Mesendoderm (in vitro differentiated cells): Measurements from ENCODE around the gene CNGB1.

Source experiments
- DNase-seq: peaks from one replicate; pipeline ENCODE4 v3.0.0; 2013
- H2AK5ac ChIP-seq: 2 replicates; pipeline ENCODE4 v1.6.1; 2013; ENCODE audit warnings: low read length, inconsistent platforms
- H2BK120ac ChIP-seq: 2 replicates; pipeline ENCODE4 v1.6.1; 2013; ENCODE audit warnings: low read depth, mild to moderate bottlenecking, low read length, moderate library complexity, mixed read lengths
- H2BK15ac ChIP-seq: replicated peaks from 2 replicates; pipeline ENCODE4 v1.6.1; 2013; ENCODE audit warnings: low read depth, mild to moderate bottlenecking, moderate library complexity
- H2BK5ac ChIP-seq: 2 replicates; pipeline ENCODE4 v1.6.1; 2013; ENCODE audit warnings: low read length, inconsistent platforms
- H3K18ac ChIP-seq: 2 replicates; pipeline ENCODE4 v1.6.1; 2013; ENCODE audit warnings: mild to moderate bottlenecking, low read length, mixed read lengths
- H3K23ac ChIP-seq: one replicate; pipeline ENCODE4 v1.6.1; 2013; ENCODE audit warnings: low read length
- H3K27ac ChIP-seq: 2 replicates; pipeline ENCODE4 v1.5.1; 2013; ENCODE audit warnings: low read depth, mild to moderate bottlenecking, inconsistent platforms, low read length, moderate library complexity
- H3K27me3 ChIP-seq: 2 replicates; pipeline ENCODE4 v1.6.1; 2013; ENCODE audit warnings: low read length, control low read depth, mild to moderate bottlenecking, inconsistent platforms; ENCODE audit not compliant: insufficient read depth, poor library complexity
- H3K36me3 ChIP-seq: 2 replicates; pipeline ENCODE4 v1.6.1; 2013; ENCODE audit warnings: low read length, inconsistent platforms; ENCODE audit not compliant: control insufficient read depth, insufficient read depth
- H3K4ac ChIP-seq: one replicate; pipeline ENCODE4 v1.6.1; 2013; ENCODE audit warnings: low read depth, mild to moderate bottlenecking, low read length, moderate library complexity
- H3K4me1 ChIP-seq: 2 replicates; pipeline ENCODE4 v1.6.1; 2013; ENCODE audit warnings: low read depth, low read length, inconsistent platforms; ENCODE audit not compliant: control insufficient read depth
- H3K4me2 ChIP-seq: 2 replicates; pipeline ENCODE4 v1.6.1; 2013; ENCODE audit warnings: low read length
- H3K4me3 ChIP-seq: 2 replicates; pipeline ENCODE4 v1.5.1; 2013; ENCODE audit warnings: mild to moderate bottlenecking, low read length
- H3K56ac ChIP-seq: one replicate; pipeline ENCODE4 v1.6.1; 2013; ENCODE audit warnings: low read length
- H3K79me1 ChIP-seq: 2 replicates; pipeline ENCODE4 v1.6.1; 2013; ENCODE audit warnings: low read length, inconsistent platforms
- H3K79me2 ChIP-seq: 2 replicates; pipeline ENCODE4 v1.6.1; 2013; ENCODE audit warnings: mild to moderate bottlenecking, low read length; ENCODE audit not compliant: control insufficient read depth, insufficient read depth
- H3K9ac ChIP-seq: 2 replicates; pipeline ENCODE4 v1.6.1; 2013; ENCODE audit warnings: low read length, inconsistent platforms
- H4K5ac ChIP-seq: one replicate; pipeline ENCODE4 v1.6.1; 2013; ENCODE audit warnings: low read length
- H4K8ac ChIP-seq: one replicate; pipeline ENCODE4 v1.6.1; 2013; ENCODE audit warnings: low read depth, mild to moderate bottlenecking, control low read depth, low read length, moderate library complexity
- WGBS: extraction: QIAGEN DNeasy Blood & Tissue Kit; methylation state at CpG from one replicate; pipeline ENCODE4 v1.1.7; 2013; ENCODE audit warnings: low lambda C conversion rate, missing lambda C conversion rate; ENCODE audit not compliant: insufficient coverage; ENCODE audit errors: extremely low coverage; 5-methylcytosine and 5-hydroxymethylcytosine counted together

CNGB1 gene

DNA sequence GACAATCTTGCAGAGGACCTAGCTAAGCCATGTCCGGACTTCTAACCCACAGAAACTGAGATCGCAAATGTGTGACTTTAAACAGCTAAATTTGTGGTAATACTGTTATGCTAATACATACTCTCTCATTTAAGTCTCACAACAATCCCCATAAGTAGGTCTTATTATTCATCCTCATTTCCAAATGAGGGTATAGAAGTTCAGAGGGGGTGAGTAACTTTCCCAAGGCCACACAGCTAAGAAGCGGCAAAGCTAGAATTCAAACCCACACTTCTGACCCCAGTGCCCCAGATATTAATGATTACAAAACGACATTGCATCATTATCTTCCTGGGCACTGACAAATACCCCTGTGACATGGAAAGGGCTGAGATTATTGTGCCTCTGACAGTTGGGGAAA lies 81.4 kb downstream of the CNGB1 start:
- Histone ChIP-seq H3K56ac (no peak overlapping the region), H3K4me1 (peaks cover 7% of the 10 kb centered on the region), H3K4ac (no peak overlapping the region), H3K79me1 (no peaks in the 10 kb centered on the region), H3K4me2 (no peak overlapping the region), H3K27ac (no peak overlapping the region), H4K8ac (no peak overlapping the region), H2BK15ac (no peak overlapping the region), H3K9ac (no peak overlapping the region), H3K27me3 (no peaks in the 10 kb centered on the region), H3K79me2 (no peaks in the 10 kb centered on the region), H3K18ac (no peak overlapping the region), H3K36me3 (no peaks in the 10 kb centered on the region), H4K5ac (no peak overlapping the region), H2BK120ac (no peak overlapping the region), H2BK5ac (no peak overlapping the region), H2AK5ac (no peak overlapping the region), H3K4me3 (no peak overlapping the region), H3K23ac (no peak overlapping the region)
- no peak for DNase-seq
- no CpG with 5 or more reads among the region's 4 CpGs for WGBS

DNA sequence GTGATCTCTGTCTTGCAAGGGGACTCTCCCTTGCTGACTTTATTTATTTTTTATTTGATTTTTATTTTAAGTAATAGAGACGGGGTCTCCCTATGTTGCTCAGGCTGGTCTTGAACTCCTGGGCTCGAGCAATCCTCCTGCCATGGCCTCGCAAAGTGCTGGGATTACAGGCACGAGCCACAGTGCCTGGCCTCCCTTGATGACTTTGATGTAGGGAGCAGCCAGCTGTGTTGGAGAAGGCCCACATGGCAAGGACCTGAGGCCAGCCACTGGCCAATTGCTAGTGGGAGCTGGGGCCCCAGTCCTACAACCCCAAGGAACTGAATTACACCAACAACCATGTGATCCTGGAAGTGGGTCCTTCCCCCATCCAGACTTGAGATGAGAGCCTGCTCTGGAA lies 81.8 kb downstream of the CNGB1 start:
- Histone ChIP-seq H2BK15ac (no peak overlapping the region), H3K79me2 (no peaks in the 10 kb centered on the region), H3K4me2 (no peak overlapping the region), H3K23ac (no peak overlapping the region), H3K4ac (no peak overlapping the region), H3K79me1 (no peaks in the 10 kb centered on the region), H4K8ac (no peak overlapping the region), H3K9ac (no peak overlapping the region), H2BK120ac (no peak overlapping the region), H2AK5ac (no peak overlapping the region), H3K56ac (no peak overlapping the region), H2BK5ac (no peak overlapping the region), H3K27ac (no peak overlapping the region), H3K36me3 (no peaks in the 10 kb centered on the region), H4K5ac (no peak overlapping the region), H3K4me3 (no peak overlapping the region), H3K4me1 (peaks cover 9% of the 10 kb centered on the region), H3K27me3 (no peaks in the 10 kb centered on the region), H3K18ac (no peak overlapping the region)
- no CpG with 5 or more reads among the region's 4 CpGs for WGBS
- no peak for DNase-seq

DNA sequence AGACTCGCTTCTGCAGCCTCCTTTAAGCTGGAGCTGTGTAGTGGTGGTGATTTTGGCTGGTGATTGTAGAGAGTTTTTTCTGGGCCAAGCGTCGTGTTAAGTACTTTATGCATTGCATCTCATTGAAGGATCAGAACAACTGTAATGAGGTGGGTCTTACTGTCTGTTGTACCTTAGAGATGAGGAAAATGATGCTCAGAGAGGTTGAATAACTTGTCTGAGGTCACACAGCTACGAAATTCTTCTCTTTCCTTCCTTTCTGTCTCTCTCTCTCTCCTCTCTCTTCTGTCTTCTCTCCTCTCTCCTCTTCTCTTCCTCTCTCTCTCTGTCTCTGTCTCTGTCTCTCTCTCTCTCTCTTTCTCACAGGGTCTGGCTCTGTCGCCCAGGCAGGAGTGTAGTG lies 82.8 kb downstream of the CNGB1 start:
- Histone ChIP-seq H2BK15ac (no peak overlapping the region), H3K56ac (no peak overlapping the region), H3K23ac (no peak overlapping the region), H3K4me1 (peaks cover 12% of the 10 kb centered on the region), H4K5ac (no peak overlapping the region), H3K18ac (no peak overlapping the region), H2AK5ac (no peak overlapping the region), H3K4me2 (no peak overlapping the region), H3K4ac (no peak overlapping the region), H3K79me1 (no peaks in the 10 kb centered on the region), H3K79me2 (no peaks in the 10 kb centered on the region), H3K27me3 (no peaks in the 10 kb centered on the region), H2BK120ac (no peak overlapping the region), H3K4me3 (no peak overlapping the region), H3K27ac (no peak overlapping the region), H2BK5ac (no peak overlapping the region), H3K9ac (no peak overlapping the region), H3K36me3 (no peaks in the 10 kb centered on the region), H4K8ac (no peak overlapping the region)
- WGBS, result no CpG with 5 or more reads among the region's 5 CpGs
- DNase-seq, result no peak

DNA sequence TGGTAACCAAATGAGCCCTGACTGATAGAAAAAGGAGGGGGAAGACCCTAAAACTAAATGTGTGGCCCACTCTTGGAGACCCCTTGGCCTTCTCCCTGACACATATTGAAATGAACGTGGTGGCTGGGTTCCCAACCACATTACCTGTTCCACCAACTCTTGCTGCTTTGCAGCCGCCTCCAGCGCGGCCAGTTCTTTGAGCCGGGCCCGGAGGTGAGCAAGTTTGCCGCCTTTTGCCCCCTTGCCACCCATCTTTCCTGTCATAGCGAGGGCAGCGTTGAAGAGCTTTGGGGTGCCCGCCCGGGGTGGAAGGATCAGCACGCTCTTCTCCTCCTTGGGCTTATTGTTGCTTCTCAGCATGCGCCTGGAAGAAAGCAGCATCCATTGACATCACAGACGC lies 83.2 kb downstream of the CNGB1 start:
- Histone ChIP-seq H4K8ac (no peak overlapping the region), H3K27ac (no peak overlapping the region), H4K5ac (no peak overlapping the region), H3K79me1 (no peaks in the 10 kb centered on the region), H3K27me3 (no peaks in the 10 kb centered on the region), H3K4me3 (no peak overlapping the region), H3K56ac (no peak overlapping the region), H3K4me2 (no peak overlapping the region), H3K23ac (no peak overlapping the region), H2BK15ac (no peak overlapping the region), H3K4me1 (peaks cover 12% of the 10 kb centered on the region), H3K79me2 (no peaks in the 10 kb centered on the region), H2BK5ac (no peak overlapping the region), H3K18ac (no peak overlapping the region), H3K4ac (no peak overlapping the region), H2AK5ac (no peak overlapping the region), H2BK120ac (no peak overlapping the region), H3K9ac (no peak overlapping the region), H3K36me3 (no peaks in the 10 kb centered on the region)
- no CpG with 5 or more reads among the region's 14 CpGs for WGBS
- DNase-seq, result no peak

DNA sequence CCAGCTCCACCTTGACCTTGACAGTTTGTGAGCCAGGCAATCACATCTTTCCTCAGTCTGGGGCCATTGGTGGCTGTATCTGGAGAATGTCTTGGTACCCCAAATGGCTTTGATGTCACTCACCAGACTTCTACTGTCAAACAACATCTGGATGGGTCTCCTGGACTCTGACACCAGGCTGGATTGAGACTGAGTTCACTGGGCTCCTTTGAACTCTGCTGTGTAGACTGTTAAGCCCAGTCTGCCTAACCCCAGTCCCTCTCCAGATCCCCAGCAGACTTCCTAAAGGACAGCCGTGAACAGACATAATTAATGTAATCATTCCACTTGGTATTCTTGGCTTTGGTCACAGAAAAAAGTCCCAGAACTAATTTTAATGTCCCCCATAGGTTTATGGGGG lies 84.5 kb downstream of the CNGB1 start:
- H3K79me2 ChIP-seq, result no peaks in the 10 kb centered on the region
- no peak overlapping the region for H3K4me3 ChIP-seq
- H3K27ac ChIP-seq, result no peak overlapping the region
- DNase-seq, result no peak
- no peak overlapping the region for H3K18ac ChIP-seq
- no peak overlapping the region for H2BK120ac ChIP-seq
- no peak overlapping the region for H3K9ac ChIP-seq
- no peak overlapping the region for H3K4me2 ChIP-seq
- H4K5ac ChIP-seq, result no peak overlapping the region
- H3K36me3 ChIP-seq, result no peaks in the 10 kb centered on the region
- H2BK15ac ChIP-seq, result no peak overlapping the region
- H3K4me1 ChIP-seq, result peaks cover 16% of the 10 kb centered on the region
- H3K4ac ChIP-seq, result no peak overlapping the region
- H2AK5ac ChIP-seq, result no peak overlapping the region
- no peaks in the 10 kb centered on the region for H3K79me1 ChIP-seq
- H3K56ac ChIP-seq, result no peak overlapping the region
- H4K8ac ChIP-seq, result no peak overlapping the region
- no CpG with 5 or more reads among the region's 1 CpG for WGBS
- no peak overlapping the region for H2BK5ac ChIP-seq
- H3K27me3 ChIP-seq, result no peaks in the 10 kb centered on the region
- H3K23ac ChIP-seq, result no peak overlapping the region

DNA sequence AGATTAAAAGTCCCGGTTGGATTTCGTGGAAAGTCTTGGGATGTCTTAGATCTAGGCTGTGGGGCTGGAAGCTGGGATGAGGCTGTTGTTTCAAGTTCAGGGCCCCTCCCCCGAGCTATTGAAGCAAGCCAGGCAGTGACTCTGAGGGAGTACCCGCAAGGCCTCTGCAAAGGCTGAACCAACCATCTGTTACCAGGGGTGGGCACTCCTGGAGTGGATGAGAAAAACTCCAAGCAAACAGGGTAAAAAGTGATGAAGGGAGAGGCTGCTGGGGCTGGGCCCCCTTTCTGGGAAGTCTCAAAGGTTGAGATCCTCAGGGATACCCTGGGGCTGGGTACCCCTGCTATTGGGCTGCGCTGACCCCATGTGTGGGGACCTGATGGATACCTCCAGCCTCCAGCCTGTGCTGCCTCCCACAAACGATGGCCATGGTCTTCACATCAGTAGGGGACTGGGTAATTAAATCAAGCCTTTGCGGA lies 86.2 kb downstream of the CNGB1 start:
- H2BK120ac ChIP-seq, result no peak overlapping the region
- H3K4me1 ChIP-seq, result peaks cover 12% of the 10 kb centered on the region
- no peak overlapping the region for H2BK5ac ChIP-seq
- no peak overlapping the region for H3K9ac ChIP-seq
- H3K18ac ChIP-seq, result no peak overlapping the region
- H3K4me3 ChIP-seq, result no peak overlapping the region
- no peak overlapping the region for H3K4me2 ChIP-seq
- H3K4ac ChIP-seq, result no peak overlapping the region
- H3K27ac ChIP-seq, result no peak overlapping the region
- no peak overlapping the region for H3K23ac ChIP-seq
- no peaks in the 10 kb centered on the region for H3K79me2 ChIP-seq
- peak overlapping the region; percentile 34 for H2AK5ac ChIP-seq
- no peak overlapping the region for H4K8ac ChIP-seq
- no CpG with 5 or more reads among the region's 7 CpGs for WGBS
- no peaks in the 10 kb centered on the region for H3K36me3 ChIP-seq
- H4K5ac ChIP-seq, result no peak overlapping the region
- peak; percentile 78 for DNase-seq
- H3K27me3 ChIP-seq, result no peaks in the 10 kb centered on the region
- no peak overlapping the region for H3K56ac ChIP-seq
- no peak overlapping the region for H2BK15ac ChIP-seq
- H3K79me1 ChIP-seq, result no peaks in the 10 kb centered on the region
